Stomach (tissue), 4 donors: ENCODE measurements around the gene CCDC127.

Experiments
- CTCF ChIP-seq, 7 experiments: fragments of 450-650 bp in 4 of 7; fragments of 200-600 bp in 3 of 7; sonication (generic) in 3 of 7; IDR thresholded peaks; one replicate each; pipeline ENCODE4 v1.5.1; 2016 to 2019; ENCODE audit warnings: antibody characterized with exemption in 7 of 7, control low read depth in 2 of 7, mild to moderate bottlenecking in 1 of 7
- EP300 ChIP-seq: sonication (generic); formaldehyde crosslinking; IDR thresholded peaks from one replicate; pipeline ENCODE4 v1.6.1; 2017; ENCODE audit warnings: antibody characterized with exemption
- POLR2A ChIP-seq, 4 donors: fragments of 450-650 bp; IDR thresholded peaks; one replicate each; pipeline ENCODE4 v1.6.1; 2016; ENCODE audit warnings: antibody characterized with exemption in 4 of 4, control low read depth in 2 of 4, mild to moderate bottlenecking in 1 of 4, moderate library complexity in 1 of 4
- POLR2AphosphoS5 ChIP-seq, 3 donors: sonication (generic); formaldehyde crosslinking; IDR thresholded peaks; one replicate each; pipeline ENCODE4 v1.6.1; 2016; ENCODE audit warnings: antibody characterized with exemption in 3 of 3

- TF ChIP-seq POLR2AphosphoS5 (IDR thresholded peaks at IDR 0.05): no peak
- no peak for TF ChIP-seq CTCF (IDR thresholded peaks at IDR 0.05)
- no peak for TF ChIP-seq POLR2A (IDR thresholded peaks at IDR 0.05)
- no peak for TF ChIP-seq EP300
Observed at GRCh38 chr5:159448-160172, 58.3 kb downstream of the CCDC127 start.
